GM12878 (cell line): ENCODE data around the gene PRDM16. TPM values are rescaled to one million over a fixed set of nuclear protein-coding genes. Genes with fewer than 3 reads are reported as not detected.

Source experiments
- ATAC-seq: fragments of 200-7000 bp; cut with Tn5 transposase; 3 replicates; pipeline ENCODE4 v1.9.1; 2020; ENCODE audit warnings: mild to moderate bottlenecking, moderate library complexity
- BruUV-seq: library from RNA; stranded (reverse); fragments of 400-500 nt; replicated peaks from 2 replicates; lab custom pipeline; 2021; lab: Mats Ljungman, UMichigan
- CTCF ChIA-PET: fragments of 300-600 bp; sonication (Branson Sonifier 250); formaldehyde crosslinking; extraction: SDS; loops from one replicate; lab custom pipeline; 2021; ENCODE audit warnings: inconsistent platforms; lab: Yijun Ruan, JAX
- POLR2A ChIA-PET: fragments of 350-600 bp; formaldehyde crosslinking; extraction: SDS; loops from one replicate; lab custom pipeline; 2021; ENCODE audit warnings: inconsistent platforms; lab: Charles Lee
- RAD21 ChIA-PET: fragments of 300-600 bp; sonication (Branson Sonifier 250); formaldehyde crosslinking; loops from one replicate; lab custom pipeline; 2023; ENCODE audit warnings: antibody characterized with exemption; ENCODE audit not compliant: unreplicated experiment; lab: Charles Lee
- SMC1A ChIA-PET: fragments of 300-600 bp; sonication (Branson Sonifier 250); formaldehyde crosslinking; loops from one replicate; lab custom pipeline; 2023; ENCODE audit not compliant: unreplicated experiment, uncharacterized antibody; lab: Charles Lee
- DNase-seq: peaks from one replicate; pipeline ENCODE4 v3.0.0-alpha.2; 2011; ENCODE audit warnings: low read depth, low spot score
- FAIRE-seq: peaks from 3 replicates; lab custom pipeline; 2011; peaks lifted over from hg19 to GRCh38; lab: Jason Lieb, UNC
- H2AFZ ChIP-seq: 2 replicates; pipeline ENCODE4 v1.6.0; 2011; ENCODE audit warnings: low read depth, low read length, control low read depth; ENCODE audit not compliant: control insufficient read depth
- H3K27ac ChIP-seq: 2 replicates; pipeline ENCODE4 v1.5.1; 2011; ENCODE audit warnings: control low read depth; ENCODE audit not compliant: control insufficient read depth, insufficient read depth
- H3K27me3 ChIP-seq, 2 experiments: replicated peaks in 1 of 2; 2 replicates each; pipeline versions ENCODE4 v1.6.0 to v1.6.1; 2011; ENCODE audit warnings: low read length in 1 of 2; ENCODE audit not compliant: control insufficient read depth in 2 of 2, insufficient read depth in 2 of 2
- H3K36me3 ChIP-seq, 2 experiments: 2 replicates each; pipeline ENCODE4 v1.5.1; 2011; ENCODE audit warnings: low read length in 1 of 2; ENCODE audit not compliant: control insufficient read depth in 2 of 2, insufficient read depth in 2 of 2
- H3K4me1 ChIP-seq: 2 replicates; pipeline ENCODE4 v1.6.1; 2011; ENCODE audit warnings: mild to moderate bottlenecking, low read length, moderate library complexity, mixed read lengths; ENCODE audit not compliant: control insufficient read depth, insufficient read depth
- H3K4me2 ChIP-seq: 2 replicates; pipeline ENCODE4 v1.6.0; 2011; ENCODE audit warnings: control low read depth; ENCODE audit not compliant: control insufficient read depth, insufficient read depth
- H3K4me3 ChIP-seq: fragments of 200-600 bp; sonication (generic); 2 replicates; pipeline ENCODE4 v1.5.1; 2016
- H3K79me2 ChIP-seq: 2 replicates; pipeline ENCODE4 v1.6.0; 2011; ENCODE audit warnings: low read length; ENCODE audit not compliant: control insufficient read depth, insufficient read depth
- H3K9ac ChIP-seq: 2 replicates; pipeline ENCODE4 v1.8.0; 2011; ENCODE audit warnings: low read length, control low read depth, mixed read lengths; ENCODE audit not compliant: control insufficient read depth, insufficient read depth
- H3K9me3 ChIP-seq: replicated peaks from 3 replicates; pipeline ENCODE4 v1.5.1; 2011; ENCODE audit warnings: mild to moderate bottlenecking, low read length; ENCODE audit not compliant: control insufficient read depth, insufficient read depth
- H4K20me1 ChIP-seq: 2 replicates; pipeline ENCODE4 v1.6.0; 2011; ENCODE audit not compliant: control insufficient read depth, insufficient read depth
- BCLAF1 ChIP-seq: fragments of 450-650 bp; IDR thresholded peaks from 2 replicates; pipeline ENCODE4 v1.6.1; 2017; ENCODE audit warnings: antibody characterized with exemption, mild to moderate bottlenecking, moderate library complexity
- CBX5 ChIP-seq: sonication (generic); IDR thresholded peaks from 2 replicates; pipeline ENCODE4 v1.6.1; 2016; ENCODE audit warnings: low read depth, moderate library complexity, mild to moderate bottlenecking, inconsistent platforms
- DPF2 ChIP-seq: fragments of 450-650 bp; IDR thresholded peaks from 2 replicates; pipeline ENCODE4 v1.6.1; 2017; ENCODE audit warnings: mild to moderate bottlenecking
- SUZ12 ChIP-seq: fragments of 200-600 bp; sonication (generic); IDR thresholded peaks from one replicate; pipeline ENCODE4 v1.6.1; 2018; ENCODE audit warnings: antibody characterized with exemption, mild to moderate bottlenecking; ENCODE audit not compliant: unreplicated experiment
- WGBS: methylation state at CpG from one replicate; pipeline ENCODE4 v1.1.6; 2016; ENCODE audit warnings: low lambda C conversion rate; ENCODE audit not compliant: insufficient replicate concordance, insufficient coverage; ENCODE audit errors: missing lambda C conversion rate; 5-methylcytosine and 5-hydroxymethylcytosine counted together
- in situ Hi-C: fragments of 300-500 bp; cut with MboI; formaldehyde crosslinking; loops from 9 replicates; pipeline ENCODE4 v1.14.3; 2018; ENCODE audit warnings: mixed read lengths
- intact Hi-C: fragments of 100-400 bp; cut with micrococcal nuclease; formaldehyde crosslinking; loops from one replicate; pipeline ENCODE4 v1.14.2; 2022; ENCODE audit not compliant: unreplicated experiment
- polyA plus RNA-seq, 11 experiments: library from polyadenylated mRNA; depleted of rRNA in 4 of 11; unstranded in 6 of 11; stranded (reverse) in 5 of 11; fragments of >200 nt; fragmentation: Nextera tagmentation in 4 of 11; fragmentation: Illumina TruSeq in 1 of 11; extraction: Ambion mirVana in 4 of 11; extraction: Trizol in 1 of 11; gene quantifications; 1 replicate in 1 of 11; 2 replicates in 10 of 11; pipeline versions ENCODE4 v1.2.1 to v1.2.3, GENCODE V29; 2011 to 2016; ENCODE audit warnings: inconsistent platforms in 2 of 11, missing spikeins in 2 of 11, low read depth in 1 of 11
- total RNA-seq, 4 experiments: library from RNA; depleted of rRNA in 3 of 4; stranded (reverse); fragments of >200 nt in 3 of 4; fragmentation: Illumina TruSeq in 1 of 4; extraction: Trizol in 1 of 4; gene quantifications; 2 replicates each; pipeline versions ENCODE4 v1.2.1 to v1.2.3, GENCODE V29; 2013 to 2021

The PRDM16 gene
- total and polyA plus RNA-seq, 10 of the 15 experiments (the other 5 are each of a cell fraction or from before 2014, with no cell fraction given), result 0.03 TPM; not detected in 9

- 56% methylated on average over 18 of the region's 18 CpGs for WGBS
- BruUV-seq, result no TSS peak
- no peak overlapping the region for H3K9ac ChIP-seq
Observed at GRCh38 chr1:3079381-3080052, 10.5 kb downstream of the PRDM16 start.

More at GRCh38 chr1:3079381-3080052, 10.5 kb downstream of the PRDM16 start:
- Histone ChIP-seq H3K79me2 (no peaks in the 10 kb centered on the region), H2AFZ (no peak overlapping the region), H4K20me1 (no peaks in the 10 kb centered on the region), H3K9me3 (no peaks in the 10 kb centered on the region), H3K4me1 (no peaks in the 10 kb centered on the region), H3K4me3 (no peak overlapping the region), H3K27me3 (no peaks in the 10 kb centered on the region; a peak in 1 of 4 replicates), H3K27ac (no peak overlapping the region), H3K4me2 (no peak overlapping the region), H3K36me3 (no peaks in the 10 kb centered on the region)
- RAD21 ChIA-PET, result no interaction called here
- TF ChIP-seq DPF2 (no peak), SUZ12 (no peak), BCLAF1 (no peak), CBX5 (no peak)
- SMC1A ChIA-PET, result no interaction called here
- no peak for FAIRE-seq
- no peak for ATAC-seq
- no peak for DNase-seq
- intact Hi-C loops (no loop called here), in situ Hi-C loops (no loop called here)
- CTCF ChIA-PET, result no interaction called here
- POLR2A ChIA-PET, result no interaction called here
